ENCODE measurements around the gene KSR2.

The KSR2 gene

DNA sequence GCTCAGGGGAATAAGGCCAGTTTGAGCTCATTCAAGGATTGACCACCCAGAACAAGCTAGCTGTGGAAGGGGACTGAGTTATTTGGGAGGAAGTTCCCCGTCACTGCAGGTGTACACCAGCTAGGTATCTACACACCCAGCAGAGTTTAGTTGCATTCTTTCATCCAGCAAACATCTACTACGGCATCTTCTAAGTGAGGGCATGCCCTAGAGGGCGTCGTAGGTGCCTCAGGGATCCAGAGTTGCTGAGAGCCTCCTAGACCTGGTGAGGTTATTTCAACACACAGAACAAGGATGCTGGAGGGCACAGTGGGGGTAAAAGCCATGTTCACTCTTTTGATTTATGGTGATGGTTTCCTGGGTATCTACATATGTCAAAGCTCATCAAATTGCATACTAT lies 149.6 kb downstream of the KSR2 start:
- Histone ChIP-seq H3K27me3 (no peaks in the 10 kb centered on the region), H3K9me3 (no peaks in the 10 kb centered on the region), H3K36me3 (no peaks in the 10 kb centered on the region), H3K4me3 (ENCODE audit: low read depth in 1 of 2, low read length in 1 of 2) (no peak overlapping the region), H3K27ac (no peak overlapping the region), H3K4me1 (ENCODE audit: control insufficient read depth in 1 of 2, insufficient read depth in 1 of 2, low read depth in 1 of 2, low read length in 1 of 2) (no peaks in the 10 kb centered on the region)
- TF ChIP-seq, protein P1, sequence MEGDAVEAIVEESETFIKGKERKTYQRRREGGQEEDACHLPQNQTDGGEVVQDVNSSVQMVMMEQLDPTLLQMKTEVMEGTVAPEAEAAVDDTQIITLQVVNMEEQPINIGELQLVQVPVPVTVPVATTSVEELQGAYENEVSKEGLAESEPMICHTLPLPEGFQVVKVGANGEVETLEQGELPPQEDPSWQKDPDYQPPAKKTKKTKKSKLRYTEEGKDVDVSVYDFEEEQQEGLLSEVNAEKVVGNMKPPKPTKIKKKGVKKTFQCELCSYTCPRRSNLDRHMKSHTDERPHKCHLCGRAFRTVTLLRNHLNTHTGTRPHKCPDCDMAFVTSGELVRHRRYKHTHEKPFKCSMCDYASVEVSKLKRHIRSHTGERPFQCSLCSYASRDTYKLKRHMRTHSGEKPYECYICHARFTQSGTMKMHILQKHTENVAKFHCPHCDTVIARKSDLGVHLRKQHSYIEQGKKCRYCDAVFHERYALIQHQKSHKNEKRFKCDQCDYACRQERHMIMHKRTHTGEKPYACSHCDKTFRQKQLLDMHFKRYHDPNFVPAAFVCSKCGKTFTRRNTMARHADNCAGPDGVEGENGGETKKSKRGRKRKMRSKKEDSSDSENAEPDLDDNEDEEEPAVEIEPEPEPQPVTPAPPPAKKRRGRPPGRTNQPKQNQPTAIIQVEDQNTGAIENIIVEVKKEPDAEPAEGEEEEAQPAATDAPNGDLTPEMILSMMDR (IDR thresholded peaks at IDR 0.05) = no peak

DNA sequence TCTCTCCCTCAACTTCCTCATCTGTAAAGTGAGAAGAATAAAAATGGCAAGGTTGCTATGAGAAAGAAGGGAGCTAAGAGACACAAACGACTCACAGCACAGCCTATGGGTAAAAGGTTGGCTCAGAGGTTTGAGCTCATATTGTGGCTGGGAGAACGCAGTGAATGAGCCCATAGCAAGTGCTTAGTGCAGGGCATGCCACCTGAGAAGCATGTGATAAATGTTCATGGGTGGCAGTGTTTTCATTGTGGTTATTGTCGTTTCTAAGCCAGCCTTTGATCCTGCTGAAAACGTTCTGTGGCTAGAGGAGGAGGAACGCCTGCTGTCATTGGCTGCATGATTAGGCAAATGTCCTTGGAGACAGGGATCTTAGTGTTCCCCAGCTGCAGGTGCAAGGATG lies 150.4 kb downstream of the KSR2 start:
- H3K4me3 ChIP-seq (ENCODE audit: low read depth in 1 of 2, low read length in 1 of 2) = no peak overlapping the region
- no peaks in the 10 kb centered on the region for H3K9me3 ChIP-seq
- no peaks in the 10 kb centered on the region for H3K27me3 ChIP-seq
- TF ChIP-seq, protein P1 (IDR thresholded peaks at IDR 0.05) = no peak
- H3K36me3 ChIP-seq = no peaks in the 10 kb centered on the region
- no peak overlapping the region for H3K27ac ChIP-seq
- H3K4me1 ChIP-seq (ENCODE audit: control insufficient read depth in 1 of 2, insufficient read depth in 1 of 2, low read depth in 1 of 2, low read length in 1 of 2) = no peaks in the 10 kb centered on the region

DNA sequence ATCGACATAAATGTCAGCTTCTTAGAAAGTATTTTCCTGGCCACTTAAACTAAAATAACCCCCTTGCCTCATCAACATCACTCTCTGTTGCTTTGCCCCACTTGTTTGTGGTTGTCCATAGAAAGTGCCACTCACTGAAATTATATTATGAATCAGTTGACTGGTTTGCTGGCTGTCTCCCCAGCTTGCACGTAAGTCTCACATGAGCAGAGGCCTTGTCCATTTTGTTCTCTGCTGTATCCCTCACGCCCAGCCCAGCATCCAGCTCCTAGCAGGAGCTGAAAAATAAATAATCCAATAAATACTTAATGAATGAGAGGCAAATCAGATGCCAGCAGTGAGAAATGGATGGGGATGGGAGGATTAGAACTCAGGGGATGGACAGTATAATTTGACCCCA lies 159.3 kb downstream of the KSR2 start:
- Histone ChIP-seq H3K27ac (no peak overlapping the region), H3K27me3 (no peaks in the 10 kb centered on the region), H3K4me3 (ENCODE audit: low read depth in 1 of 2, low read length in 1 of 2) (no peak overlapping the region), H3K9me3 (no peaks in the 10 kb centered on the region), H3K36me3 (no peaks in the 10 kb centered on the region), H3K4me1 (ENCODE audit: control insufficient read depth in 1 of 2, insufficient read depth in 1 of 2, low read depth in 1 of 2, low read length in 1 of 2) (no peaks in the 10 kb centered on the region)
- TF ChIP-seq, protein P1 (IDR thresholded peaks at IDR 0.05) = no peak

DNA sequence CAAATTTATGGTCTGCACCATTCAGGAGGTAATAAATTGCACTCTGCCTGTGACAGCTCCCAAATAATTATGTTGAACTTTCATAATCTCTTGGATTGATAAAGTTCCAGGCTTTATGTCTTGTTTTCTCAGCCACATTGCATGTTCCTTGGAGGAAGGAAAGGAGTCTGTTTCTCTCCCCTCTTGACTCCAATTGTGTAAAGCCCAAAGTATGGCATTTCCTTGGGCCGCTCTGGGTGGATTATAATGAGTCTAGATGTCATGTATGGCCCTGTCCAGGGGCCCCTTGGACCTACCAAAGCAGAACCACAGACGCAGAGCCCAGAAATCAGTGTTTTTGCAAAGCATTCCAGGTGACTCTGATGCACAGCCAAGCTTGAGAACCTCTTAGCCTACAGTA lies 160.8 kb downstream of the KSR2 start:
- Histone ChIP-seq H3K4me1 (ENCODE audit: control insufficient read depth in 1 of 2, insufficient read depth in 1 of 2, low read depth in 1 of 2, low read length in 1 of 2) (no peaks in the 10 kb centered on the region), H3K27me3 (no peaks in the 10 kb centered on the region), H3K4me3 (ENCODE audit: low read depth in 1 of 2, low read length in 1 of 2) (no peak overlapping the region), H3K9me3 (no peaks in the 10 kb centered on the region), H3K36me3 (no peaks in the 10 kb centered on the region), H3K27ac (no peak overlapping the region)
- TF ChIP-seq, protein P1 (IDR thresholded peaks at IDR 0.05) = no peak

DNA sequence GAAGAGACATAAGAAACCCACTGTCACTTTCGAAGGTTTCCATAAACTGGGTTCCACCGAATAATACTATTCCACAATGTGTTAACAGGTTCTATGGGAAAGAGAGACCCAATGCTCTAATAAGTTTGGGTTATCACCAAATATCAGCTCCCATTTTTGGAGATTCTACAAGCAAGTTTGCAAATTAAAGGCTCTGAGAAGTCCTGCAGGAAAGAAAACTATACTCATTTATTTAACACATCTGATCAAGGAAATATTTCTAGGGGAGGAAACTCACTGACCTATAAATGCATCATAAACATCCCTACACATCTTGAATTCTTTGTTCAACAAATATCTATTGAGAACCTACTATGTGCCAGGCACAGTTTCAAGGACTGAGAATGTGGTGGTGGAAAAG lies 161.4 kb downstream of the KSR2 start:
- no peak overlapping the region for H3K27ac ChIP-seq
- TF ChIP-seq, protein P1 (IDR thresholded peaks at IDR 0.05) = no peak
- no peaks in the 10 kb centered on the region for H3K27me3 ChIP-seq
- H3K4me1 ChIP-seq (ENCODE audit: control insufficient read depth in 1 of 2, insufficient read depth in 1 of 2, low read depth in 1 of 2, low read length in 1 of 2) = no peaks in the 10 kb centered on the region
- H3K36me3 ChIP-seq = no peaks in the 10 kb centered on the region
- H3K9me3 ChIP-seq = no peaks in the 10 kb centered on the region
- no peak overlapping the region for H3K4me3 ChIP-seq (ENCODE audit: low read depth in 1 of 2, low read length in 1 of 2)

DNA sequence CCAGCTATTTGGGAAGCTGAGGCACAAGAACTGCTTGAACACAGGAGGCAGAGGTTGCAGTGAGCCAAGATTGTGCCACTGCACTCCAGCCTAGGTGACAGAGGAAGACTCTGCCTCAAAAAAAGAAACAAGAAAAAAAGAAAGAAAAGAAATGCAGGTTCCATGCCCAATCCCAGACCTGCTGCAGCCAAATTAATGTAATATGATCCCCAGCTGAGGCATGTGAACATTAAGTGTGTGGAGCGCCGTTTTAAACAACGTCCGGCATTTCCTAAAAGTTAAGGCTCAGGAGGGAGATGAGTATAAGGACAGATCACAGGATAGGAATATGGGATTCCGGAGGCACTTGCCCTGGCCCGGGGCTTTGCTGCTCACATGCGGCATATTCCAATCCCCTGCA lies 162.9 kb downstream of the KSR2 start:
- no peaks in the 10 kb centered on the region for H3K4me1 ChIP-seq (ENCODE audit: control insufficient read depth in 1 of 2, insufficient read depth in 1 of 2, low read depth in 1 of 2, low read length in 1 of 2)
- H3K9me3 ChIP-seq = no peaks in the 10 kb centered on the region
- no peak overlapping the region for H3K27ac ChIP-seq
- H3K27me3 ChIP-seq = no peaks in the 10 kb centered on the region
- TF ChIP-seq, protein P1 (IDR thresholded peaks at IDR 0.05) = no peak
- no peaks in the 10 kb centered on the region for H3K36me3 ChIP-seq
- no peak overlapping the region for H3K4me3 ChIP-seq (ENCODE audit: low read depth in 1 of 2, low read length in 1 of 2)

Data from neutrophil (primary cell).